Measurements from ENCODE around the gene PPM1D. TPM values are rescaled to one million over a fixed set of nuclear protein-coding genes. Genes with fewer than 3 reads are reported as not detected.

PPM1D gene
- total and polyA plus RNA-seq, 2 donors (not counting 1 experiment from before 2014, with no cell fraction given): 6.5 to 27.2 TPM

DNA sequence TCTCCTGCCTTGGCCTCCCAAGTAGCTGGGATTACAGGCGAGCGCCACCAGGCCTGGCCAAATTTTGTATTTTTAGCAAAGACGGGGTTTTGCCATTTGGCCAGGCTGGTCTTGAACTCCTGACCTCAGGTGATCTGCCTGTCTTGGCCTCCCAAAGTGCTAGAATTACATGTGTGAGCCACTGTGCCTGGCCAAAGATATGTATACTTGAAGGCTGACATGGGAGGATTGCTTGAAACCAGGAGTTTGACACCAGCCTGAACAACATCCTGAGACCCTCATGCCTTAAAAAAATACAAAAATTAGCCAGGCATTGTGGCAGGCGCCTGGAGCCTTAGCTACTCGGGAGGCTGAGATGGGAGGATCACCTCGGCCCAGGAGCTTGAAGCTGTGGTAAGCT lies 80.8 kb downstream of the PPM1D start:
- DNase-seq (no peak), ATAC-seq (ENCODE audit: low read depth) (no peak)
- no peak overlapping the region for H2AFZ ChIP-seq (ENCODE audit: insufficient read depth, low read depth, low read length, poor library complexity, severe bottlenecking)
- WGBS (ENCODE audit: insufficient coverage): 100% methylated on average over 6 of the region's 6 CpGs
- H3K4me1 ChIP-seq (ENCODE audit: control insufficient read depth in 2 of 2, insufficient read depth in 2 of 2, low read length in 2 of 2): peaks cover 9 to 12% of the 10 kb centered on the region in 2 donors
- no peak overlapping the region for H3K27ac Mint-ChIP-seq
- no peak overlapping the region for H3K9ac ChIP-seq (ENCODE audit: low read length)
- H3K4me3 Mint-ChIP-seq: no peak overlapping the region
- H3K27me3 ChIP-seq (replicated peaks in 1 of 4; ENCODE audit: control extremely low read depth in 1 of 4, control insufficient read depth in 3 of 4, insufficient read depth in 4 of 4, low read length in 3 of 4): no peaks in the 10 kb centered on the region
- H3K9me3 Mint-ChIP-seq (ENCODE audit: insufficient read depth): no peaks in the 10 kb centered on the region
- no peaks in the 10 kb centered on the region for H4K20me1 ChIP-seq (ENCODE audit: control insufficient read depth, insufficient read depth, low read length, poor library complexity, severe bottlenecking)
- H3K27ac ChIP-seq (ENCODE audit: low read length in 2 of 2): no peak overlapping the region
- peaks cover 9% of the 10 kb centered on the region for H3K79me2 ChIP-seq (ENCODE audit: control insufficient read depth, insufficient read depth, low read length)
- ChIA-PET CTCF (no interaction called here), POLR2A (interaction anchor here (0.7 kb wide), 1 partner anchor 19 kb away, joined by 3 read pairs; no protein-coding TSS in a partner anchor)
- H3K9me3 ChIP-seq (ENCODE audit: control extremely low read depth in 1 of 3, control insufficient read depth in 2 of 3, insufficient read depth in 1 of 3, low read length in 2 of 3): no peaks in the 10 kb centered on the region
- intact Hi-C loops (cut with micrococcal nuclease): no loop called here
- no peak overlapping the region for H3K4me3 ChIP-seq (ENCODE audit: control extremely low read depth in 1 of 5, extremely low read depth in 1 of 5, insufficient read depth in 1 of 5, low read depth in 2 of 5, low read length in 4 of 5)
- peaks cover 19% of the 10 kb centered on the region for H3K4me1 Mint-ChIP-seq
- peaks cover 2 to 16% of the 10 kb centered on the region in 2 experiments for H3K36me3 ChIP-seq (replicated peaks in 1 of 2; ENCODE audit: control extremely low read depth in 1 of 2, control insufficient read depth in 1 of 2, extremely low read depth in 1 of 2, insufficient read depth in 2 of 2, low read length in 1 of 2)
- TF ChIP-seq EZH2 (IDR thresholded peaks at IDR 0.05; ENCODE audit: borderline replicate concordance, insufficient read depth, low read depth, low read length, poor library complexity, severe bottlenecking): no peak
- H3K4me2 ChIP-seq (replicated peaks; ENCODE audit: low read depth, low read length, poor library complexity, severe bottlenecking): no peak overlapping the region
- H3K27me3 Mint-ChIP-seq: no peaks in the 10 kb centered on the region

DNA sequence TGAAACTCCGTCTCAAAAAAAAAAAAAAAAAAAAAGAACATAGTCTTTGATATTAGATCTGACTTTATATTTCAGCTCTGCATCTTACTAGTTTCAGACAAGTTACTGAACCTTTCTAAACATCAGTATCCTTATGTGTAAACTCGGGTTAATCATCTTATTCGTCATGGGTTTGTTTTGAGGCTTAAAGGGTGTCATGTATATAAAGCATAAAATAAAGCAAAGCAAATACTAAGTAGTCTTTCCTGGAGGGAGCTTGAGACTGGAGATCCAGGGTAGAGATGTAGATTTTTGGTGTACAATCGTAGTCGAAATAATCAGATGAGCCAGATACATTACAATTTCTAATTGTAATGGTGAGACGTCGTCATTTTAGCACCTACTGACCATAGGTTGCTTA lies 85.4 kb downstream of the PPM1D start:
- no peaks in the 10 kb centered on the region for H3K79me2 ChIP-seq (ENCODE audit: control insufficient read depth, insufficient read depth, low read length)
- no peaks in the 10 kb centered on the region for H3K4me1 ChIP-seq (ENCODE audit: control insufficient read depth in 2 of 2, insufficient read depth in 2 of 2, low read length in 2 of 2)
- ATAC-seq (ENCODE audit: low read depth): no peak
- Mint-ChIP-seq H3K9me3 (ENCODE audit: insufficient read depth) (no peaks in the 10 kb centered on the region), H3K4me1 (no peaks in the 10 kb centered on the region), H3K4me3 (no peak overlapping the region), H3K27me3 (no peaks in the 10 kb centered on the region), H3K27ac (no peak overlapping the region)
- ChIA-PET POLR2A (interaction anchor here (0.7 kb wide), 1 partner anchor 11 kb away, joined by 4 read pairs; no protein-coding TSS in a partner anchor), CTCF (no interaction called here)
- intact Hi-C loops (cut with micrococcal nuclease): no loop called here
- no peak overlapping the region for H2AFZ ChIP-seq (ENCODE audit: insufficient read depth, low read depth, low read length, poor library complexity, severe bottlenecking)
- H3K36me3 ChIP-seq (replicated peaks in 1 of 2; ENCODE audit: control extremely low read depth in 1 of 2, control insufficient read depth in 1 of 2, extremely low read depth in 1 of 2, insufficient read depth in 2 of 2, low read length in 1 of 2): peaks cover 8 to 35% of the 10 kb centered on the region in 2 experiments
- DNase-seq: no peak
- H3K27me3 ChIP-seq (replicated peaks in 1 of 4; ENCODE audit: control extremely low read depth in 1 of 4, control insufficient read depth in 3 of 4, insufficient read depth in 4 of 4, low read length in 3 of 4): no peaks in the 10 kb centered on the region
- H4K20me1 ChIP-seq (ENCODE audit: control insufficient read depth, insufficient read depth, low read length, poor library complexity, severe bottlenecking): no peaks in the 10 kb centered on the region
- H3K4me3 ChIP-seq (ENCODE audit: control extremely low read depth in 1 of 5, extremely low read depth in 1 of 5, insufficient read depth in 1 of 5, low read depth in 2 of 5, low read length in 4 of 5): no peak overlapping the region
- WGBS (ENCODE audit: insufficient coverage): no CpG with 5 or more reads among the region's 7 CpGs
- H3K9me3 ChIP-seq (ENCODE audit: control extremely low read depth in 1 of 3, control insufficient read depth in 2 of 3, insufficient read depth in 1 of 3, low read length in 2 of 3): no peaks in the 10 kb centered on the region
- H3K9ac ChIP-seq (ENCODE audit: low read length): no peak overlapping the region
- TF ChIP-seq, protein P1, sequence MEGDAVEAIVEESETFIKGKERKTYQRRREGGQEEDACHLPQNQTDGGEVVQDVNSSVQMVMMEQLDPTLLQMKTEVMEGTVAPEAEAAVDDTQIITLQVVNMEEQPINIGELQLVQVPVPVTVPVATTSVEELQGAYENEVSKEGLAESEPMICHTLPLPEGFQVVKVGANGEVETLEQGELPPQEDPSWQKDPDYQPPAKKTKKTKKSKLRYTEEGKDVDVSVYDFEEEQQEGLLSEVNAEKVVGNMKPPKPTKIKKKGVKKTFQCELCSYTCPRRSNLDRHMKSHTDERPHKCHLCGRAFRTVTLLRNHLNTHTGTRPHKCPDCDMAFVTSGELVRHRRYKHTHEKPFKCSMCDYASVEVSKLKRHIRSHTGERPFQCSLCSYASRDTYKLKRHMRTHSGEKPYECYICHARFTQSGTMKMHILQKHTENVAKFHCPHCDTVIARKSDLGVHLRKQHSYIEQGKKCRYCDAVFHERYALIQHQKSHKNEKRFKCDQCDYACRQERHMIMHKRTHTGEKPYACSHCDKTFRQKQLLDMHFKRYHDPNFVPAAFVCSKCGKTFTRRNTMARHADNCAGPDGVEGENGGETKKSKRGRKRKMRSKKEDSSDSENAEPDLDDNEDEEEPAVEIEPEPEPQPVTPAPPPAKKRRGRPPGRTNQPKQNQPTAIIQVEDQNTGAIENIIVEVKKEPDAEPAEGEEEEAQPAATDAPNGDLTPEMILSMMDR (IDR thresholded peaks at IDR 0.05): no peak
- TF ChIP-seq EZH2 (IDR thresholded peaks at IDR 0.05; ENCODE audit: borderline replicate concordance, insufficient read depth, low read depth, low read length, poor library complexity, severe bottlenecking): no peak
- H3K27ac ChIP-seq (ENCODE audit: low read length in 2 of 2): no peak overlapping the region
- no peak overlapping the region for H3K4me2 ChIP-seq (replicated peaks; ENCODE audit: low read depth, low read length, poor library complexity, severe bottlenecking)
